ENCODE results near the gene PPFIA3.
"Not testable (repeated sequence)": the region's sequence is repeated elsewhere in the genome, so short reads cannot be mapped to it uniquely, and the experiment has no call there.

The PPFIA3 gene

GRCh38 chr19:49119411-49120324 is at the start of gene PPFIA3:
TSS of gene PPFIA3 (plus strand) at chr19:49119544. CDS start at chr19:49127874, 8,330 bp downstream.
- DNase-seq: no peak

- DNase-seq: no peak
These were observed 48.9 kb upstream of the PPFIA3 start for GRCh38 chr19:49070416-49070815.

GRCh38 chr19:49071860-49072547 is 47.3 kb upstream of the PPFIA3 start:
- DNase-seq: no peak

- no peak for DNase-seq
These were observed 45.6 kb upstream of the PPFIA3 start for GRCh38 chr19:49073514-49074378.

GRCh38 chr19:49074869-49075268 is 44.5 kb upstream of the PPFIA3 start:
- not testable (repeated sequence) for DNase-seq

GRCh38 chr19:49080392-49080791 is 39.0 kb upstream of the PPFIA3 start:
- DNase-seq: no peak

DNA sequence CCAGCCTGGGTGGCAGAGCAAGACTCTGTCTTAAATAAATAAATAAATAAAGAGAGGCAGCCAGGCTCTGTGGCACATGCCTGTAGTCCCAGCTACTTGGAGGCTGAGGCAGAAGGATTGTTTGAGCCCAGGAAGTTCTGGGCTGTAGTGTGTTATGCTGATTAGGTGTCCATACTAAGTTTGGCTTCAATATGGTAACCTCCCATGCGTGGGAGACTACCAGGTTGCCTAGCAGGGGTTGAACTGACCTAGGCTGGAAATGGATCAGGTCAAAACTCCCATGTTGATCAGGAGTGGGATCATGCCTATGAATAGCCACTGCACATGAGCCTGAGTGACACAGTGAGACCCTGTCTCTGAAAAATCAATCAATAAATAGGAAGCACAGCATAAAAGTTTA is 38.1 kb upstream of the PPFIA3 start:
- DNase-seq: no peak

DNA sequence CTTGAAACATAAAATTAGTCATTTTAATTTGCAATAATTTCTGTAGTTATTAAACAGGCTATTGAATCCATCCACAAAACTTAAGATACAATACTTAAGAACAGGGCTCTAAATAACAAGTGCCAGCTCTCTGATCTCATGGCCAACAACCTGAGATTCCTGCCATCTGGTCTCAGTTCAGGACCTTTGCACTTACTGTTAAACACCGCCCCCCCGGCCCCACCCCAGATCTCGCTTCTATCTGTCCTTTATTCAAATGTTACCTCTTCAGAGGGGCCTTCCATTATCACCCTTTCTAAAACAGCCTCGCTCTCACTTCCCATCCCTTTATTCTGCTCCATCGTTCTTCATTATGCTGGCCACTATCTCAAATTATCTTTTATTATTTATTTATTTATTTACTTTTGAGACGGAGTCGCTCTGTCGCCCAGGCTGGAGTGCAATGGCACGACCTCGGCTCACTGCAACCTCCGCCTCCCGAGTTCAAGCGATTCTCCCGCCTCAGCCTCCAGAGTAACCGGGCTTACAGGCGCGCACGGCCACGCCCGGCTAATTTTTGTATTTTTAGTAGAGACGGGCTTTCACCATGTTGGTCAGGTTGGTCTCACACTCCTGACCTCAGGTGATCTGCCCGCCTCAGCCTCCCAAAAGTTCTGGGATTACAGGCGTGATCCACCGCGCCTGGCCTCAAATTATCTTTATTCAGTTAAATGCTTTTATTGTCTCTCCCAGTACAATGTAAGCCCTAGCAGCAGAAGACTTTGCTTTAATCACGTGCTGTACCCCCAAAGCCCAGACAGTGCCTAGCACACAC is 34.9 kb upstream of the PPFIA3 start:
- DNase-seq: no peak

DNA sequence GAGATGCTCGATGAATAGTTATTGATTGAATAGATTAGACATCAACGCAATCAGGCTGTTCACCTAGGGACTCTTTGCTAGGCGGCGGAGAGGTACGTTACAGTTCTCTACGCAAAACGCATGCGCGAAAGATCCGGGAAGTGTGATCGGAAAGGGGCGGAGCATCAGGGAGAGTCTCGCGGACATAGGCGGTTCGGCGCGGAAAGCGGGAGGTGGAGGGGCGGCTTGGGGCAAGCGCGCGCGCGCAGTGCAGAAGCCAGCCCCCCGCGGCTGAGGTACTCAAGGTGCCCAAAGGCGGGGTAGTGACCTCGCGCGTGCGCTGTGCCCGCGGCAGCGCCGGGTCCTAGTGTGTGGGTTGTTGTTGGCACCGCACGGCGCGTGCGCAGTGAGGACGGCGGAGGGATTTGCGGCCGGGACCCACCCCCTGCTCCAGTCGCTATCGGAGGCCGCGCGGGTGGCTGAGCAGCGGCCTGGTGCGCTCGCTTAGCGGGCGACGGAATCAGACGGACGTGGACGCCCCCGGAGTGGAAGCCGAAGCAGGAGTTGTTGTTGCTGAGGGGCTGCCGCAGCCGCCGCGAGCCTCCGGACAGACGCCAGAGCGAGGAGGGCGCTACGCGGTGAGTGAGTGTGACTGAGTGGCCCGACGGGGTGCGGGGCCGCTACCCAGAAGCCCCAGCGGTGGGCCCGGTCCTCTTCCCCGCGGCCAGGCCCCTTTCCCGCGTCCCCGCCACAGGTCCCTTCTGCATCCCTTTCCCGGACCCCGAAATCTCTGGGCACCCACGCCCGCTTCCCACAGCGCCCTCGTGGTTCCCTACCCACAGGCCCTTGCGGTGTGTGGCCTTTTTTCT is 34.1 kb upstream of the PPFIA3 start, which contains the start of gene SNRNP70:
SNRNP70 (plus strand) TSS at position 432 of the 848 bp plus-strand sequence. CDS start 964 bp downstream, outside the sequence.
- DNase-seq: peak; percentile 80

GRCh38 chr19:49085868-49086232 is 33.5 kb upstream of the PPFIA3 start:
- DNase-seq: no peak

DNA sequence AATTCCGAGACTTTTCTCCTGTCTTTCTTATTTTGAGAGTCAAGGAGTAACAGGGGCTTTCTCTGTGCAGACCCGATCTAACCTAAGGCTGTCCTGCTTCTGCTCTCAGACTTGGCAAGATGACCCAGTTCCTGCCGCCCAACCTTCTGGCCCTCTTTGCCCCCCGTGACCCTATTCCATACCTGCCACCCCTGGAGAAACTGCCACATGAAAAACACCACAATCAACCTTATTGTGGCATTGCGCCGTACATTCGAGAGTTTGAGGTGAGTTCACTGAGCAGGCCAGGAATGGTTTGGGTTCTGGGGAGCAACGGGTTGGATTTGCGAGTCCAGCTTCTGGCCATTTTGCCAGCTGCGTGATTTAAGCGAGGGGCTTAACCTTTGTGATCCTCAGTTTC is 33.0 kb upstream of the PPFIA3 start:
- no peak for DNase-seq

DNA sequence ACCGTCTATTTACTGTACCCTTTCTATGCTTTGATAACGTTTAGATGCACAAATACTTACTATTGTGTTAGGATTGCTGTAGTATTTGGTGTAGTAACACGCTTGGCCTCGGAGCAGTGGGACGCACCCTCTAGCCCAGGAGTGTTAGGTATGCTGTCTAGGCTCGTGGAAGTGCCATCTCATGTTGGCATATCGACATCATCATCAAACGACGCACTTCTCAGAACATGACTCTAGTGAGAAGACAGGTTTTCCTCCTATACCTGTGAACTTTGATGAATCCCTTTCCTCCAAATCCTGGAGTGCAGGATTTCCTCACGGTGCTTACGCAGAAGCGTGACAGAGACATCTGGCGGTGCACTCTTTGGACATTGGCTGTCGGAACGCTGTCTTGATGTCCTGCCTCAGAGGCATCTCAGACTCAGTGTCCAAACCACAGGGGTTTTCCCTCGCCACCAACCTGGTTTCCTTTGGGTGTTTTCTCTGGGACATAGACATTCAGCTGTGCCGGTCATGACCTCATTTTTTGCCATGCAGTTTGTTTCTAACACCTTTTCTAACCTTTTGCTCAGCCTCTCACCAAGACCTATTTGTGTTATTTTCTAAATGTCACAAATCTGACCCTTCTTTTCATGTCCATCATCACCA is 27.8 kb upstream of the PPFIA3 start:
- DNase-seq: no peak

DNA sequence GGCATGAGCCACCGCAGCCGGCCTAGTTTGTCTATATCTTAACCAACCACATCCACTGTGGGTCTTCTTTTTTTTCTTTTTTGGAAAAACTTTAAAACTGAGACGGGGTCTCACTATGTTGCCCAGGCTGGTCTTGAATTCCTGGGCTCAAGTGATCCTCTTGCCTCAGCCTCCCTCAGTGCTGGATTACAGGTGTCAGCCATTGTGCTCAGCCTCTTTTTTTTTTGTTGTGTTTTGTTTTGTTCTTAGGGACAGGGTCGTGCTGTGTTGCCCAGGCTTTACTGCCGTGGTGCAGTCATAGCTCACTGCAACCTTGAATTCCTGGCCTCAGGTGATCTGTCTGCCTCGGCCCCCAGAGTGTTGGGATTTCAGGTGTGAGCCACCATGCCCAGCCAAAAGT is 26.7 kb upstream of the PPFIA3 start:
- DNase-seq: no peak

DNA sequence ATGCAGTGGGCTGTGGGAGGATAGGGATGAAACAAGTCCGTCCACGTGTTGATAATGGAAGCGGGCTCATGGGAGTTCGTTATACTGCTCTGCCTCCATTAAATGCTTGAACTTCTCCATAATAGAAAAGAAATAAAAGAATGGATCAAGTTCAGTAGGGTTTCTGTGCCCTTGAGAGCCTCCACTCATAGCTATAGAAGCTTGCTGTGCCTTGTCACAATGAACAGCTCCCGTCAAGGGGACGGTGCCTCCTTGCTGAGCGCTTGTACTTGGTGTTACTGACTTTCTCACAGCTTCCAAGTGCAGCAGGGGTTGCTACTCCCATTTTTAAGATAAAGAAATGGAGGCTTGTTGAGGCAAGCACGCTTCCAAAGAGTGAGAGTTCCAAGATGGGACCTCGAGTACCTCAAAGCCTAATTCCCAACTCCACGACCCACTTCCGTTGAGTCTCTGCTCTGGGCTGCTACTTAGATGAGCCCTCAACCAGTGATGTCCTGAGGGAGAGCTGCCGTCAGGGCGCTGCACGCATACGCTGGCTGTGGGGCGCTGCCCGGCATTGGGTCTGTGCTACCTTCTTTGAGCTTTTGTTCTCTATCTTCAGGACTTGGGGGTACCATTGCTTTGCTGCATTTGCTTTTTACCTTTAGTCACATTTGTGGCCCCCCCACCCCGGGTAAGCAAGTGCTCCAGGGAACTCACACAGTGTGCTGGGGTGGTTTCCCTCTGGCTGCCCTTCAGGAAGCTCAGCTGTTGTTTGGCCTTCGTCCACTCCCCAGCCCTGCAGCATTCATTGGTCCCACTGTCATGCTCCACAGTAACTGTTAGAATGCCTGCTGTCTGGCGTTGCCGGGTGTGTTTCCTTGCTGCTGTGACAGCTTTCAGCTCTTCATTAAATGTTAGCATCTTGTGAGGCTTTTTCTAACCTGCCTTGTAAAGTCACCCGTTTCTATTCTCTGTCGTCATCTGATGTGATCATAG is 24.6 kb upstream of the PPFIA3 start:
- DNase-seq: no peak

GRCh38 chr19:49097453-49098288 is 21.7 kb upstream of the PPFIA3 start:
- no peak for DNase-seq

GRCh38 chr19:49098795-49099194 is 20.5 kb upstream of the PPFIA3 start:
- DNase-seq: no peak

DNA sequence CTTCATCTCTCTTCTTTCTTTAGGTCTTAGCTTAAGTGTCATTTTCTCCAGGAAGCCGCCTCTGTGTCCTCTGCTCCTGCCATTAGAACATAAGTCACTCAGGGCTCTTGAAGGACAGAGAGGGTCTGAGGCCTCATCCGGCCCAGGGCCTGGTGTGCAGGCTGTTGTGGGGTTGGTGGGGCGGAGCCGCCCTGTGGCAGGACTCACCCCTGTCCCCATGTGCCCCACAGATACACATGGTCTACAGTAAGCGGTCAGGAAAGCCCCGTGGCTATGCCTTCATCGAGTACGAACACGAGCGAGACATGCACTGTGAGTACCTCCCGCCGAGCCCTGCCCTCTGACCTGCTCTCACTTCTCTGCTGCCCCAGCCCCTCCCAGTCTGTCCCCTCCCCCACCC is 18.2 kb upstream of the PPFIA3 start:
- DNase-seq: no peak

DNA sequence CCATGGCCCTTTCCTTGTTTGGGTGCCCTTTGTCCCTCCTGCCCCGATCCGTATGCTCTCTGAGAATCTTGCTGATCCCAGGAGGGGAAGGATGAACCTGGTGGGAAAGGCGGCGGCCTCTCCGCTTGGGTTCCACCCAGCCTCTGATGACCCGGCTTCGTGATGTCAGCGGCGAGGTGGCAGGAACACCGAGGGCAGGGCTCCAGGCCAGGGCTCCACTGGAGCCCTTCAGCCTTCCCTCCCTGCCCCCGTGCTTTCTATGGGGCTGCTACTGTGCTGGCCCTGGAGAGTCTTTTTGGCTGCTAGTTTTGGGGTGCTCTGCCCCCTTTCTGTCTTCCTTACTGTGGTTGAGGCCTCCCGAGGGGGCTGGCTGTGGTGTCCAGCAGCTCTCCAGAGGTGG is 17.0 kb upstream of the PPFIA3 start:
- no peak for DNase-seq

Measured in SIG-M5 (cell line).